ENCODE measurements around the gene ZBTB7C. TPM values are rescaled to one million over a fixed set of nuclear protein-coding genes. Genes with fewer than 3 reads are reported as not detected.
A peak's percentile ranks its signal among the peaks of the same experiment; 100 is the strongest.

ZBTB7C gene
- total RNA-seq, 4 donors from 2014 or later: 5.0 to 14.1 (median 13.3) TPM

- DNase-seq (ENCODE audit: low spot score): no peak
- no peak for TF ChIP-seq CTCF (IDR thresholded peaks at IDR 0.05)
- ATAC-seq (ENCODE audit: low FRiP score): no peak
Observed at GRCh38 chr18:48197819-48198218, 211.4 kb downstream of the ZBTB7C start.

GRCh38 chr18:48195787-48196186 lies 213.4 kb downstream of the ZBTB7C start:
- no peak for DNase-seq (ENCODE audit: low spot score)

GRCh38 chr18:48194591-48195181 lies 214.5 kb downstream of the ZBTB7C start:
- TF ChIP-seq CTCF (IDR thresholded peaks at IDR 0.05): no peak
- DNase-seq (ENCODE audit: low spot score) (no peak), ATAC-seq (ENCODE audit: low FRiP score) (peak; percentile 52)

More at GRCh38 chr18:48195787-48196186, 213.4 kb downstream of the ZBTB7C start:
- TF ChIP-seq CTCF (IDR thresholded peaks at IDR 0.05): no peak
- ATAC-seq (ENCODE audit: low FRiP score): no peak

GRCh38 chr18:48193521-48194492 lies 215.4 kb downstream of the ZBTB7C start:
- no peak for TF ChIP-seq CTCF (IDR thresholded peaks at IDR 0.05)
- ATAC-seq (ENCODE audit: low FRiP score) (peak; percentile 19), DNase-seq (ENCODE audit: low spot score) (no peak)

GRCh38 chr18:48192542-48192941 lies 216.6 kb downstream of the ZBTB7C start:
- TF ChIP-seq CTCF (IDR thresholded peaks at IDR 0.05): no peak
- ATAC-seq (ENCODE audit: low FRiP score): no peak
- DNase-seq (ENCODE audit: low spot score): no peak

- ATAC-seq (ENCODE audit: low FRiP score) (no peak), DNase-seq (ENCODE audit: low spot score) (no peak)
- no peak for TF ChIP-seq CTCF (IDR thresholded peaks at IDR 0.05)
Observed at GRCh38 chr18:48191494-48191893, 217.7 kb downstream of the ZBTB7C start.
